ENCODE data around the gene SLC35G1.

Gene SLC35G1

GRCh38 chr10:93893646-93894515 lies at the start of gene SLC35G1:
Gene SLC35G1, plus strand, starts transcription at chr10:93893978. Its CDS starts 56 bp downstream, at chr10:93894034.
- no peak for DNase-seq

DNA sequence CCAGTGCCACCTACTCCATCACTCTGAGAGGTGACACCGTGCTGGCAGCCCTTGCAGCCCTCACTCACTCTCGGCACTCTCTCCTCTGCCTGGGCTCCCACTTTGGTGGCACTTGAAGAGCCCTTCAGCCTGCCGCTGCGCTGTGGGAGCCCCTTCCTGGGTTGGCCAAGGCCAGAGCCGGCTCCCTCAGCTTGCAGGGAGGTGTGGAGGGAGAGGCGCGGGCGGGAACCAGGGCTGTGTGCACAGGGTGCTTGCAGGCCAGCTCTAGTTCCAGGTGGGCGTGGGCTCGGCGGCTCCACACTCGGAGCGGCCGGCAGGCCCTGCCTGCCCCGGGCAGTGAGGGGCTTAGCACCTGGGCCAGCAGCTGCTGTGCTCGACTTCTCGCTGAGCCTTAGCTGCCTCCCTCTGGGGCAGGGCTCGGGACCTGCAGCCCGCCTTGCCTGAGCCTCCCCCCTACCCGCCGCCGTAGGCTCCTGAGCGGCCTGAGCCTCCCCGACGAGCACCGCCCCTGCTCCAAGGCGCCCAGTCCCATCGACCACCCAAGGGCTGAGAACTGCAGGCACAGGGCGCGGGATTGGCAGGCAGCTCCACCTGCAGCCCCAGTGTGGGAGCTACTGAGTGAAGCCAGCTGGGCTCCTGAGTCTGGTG lies 48.7 kb upstream of the SLC35G1 start:
- DNase-seq: no peak

- no peak for DNase-seq
Measured at GRCh38 chr10:93849593-93849992, 44.2 kb upstream of the SLC35G1 start.

DNA sequence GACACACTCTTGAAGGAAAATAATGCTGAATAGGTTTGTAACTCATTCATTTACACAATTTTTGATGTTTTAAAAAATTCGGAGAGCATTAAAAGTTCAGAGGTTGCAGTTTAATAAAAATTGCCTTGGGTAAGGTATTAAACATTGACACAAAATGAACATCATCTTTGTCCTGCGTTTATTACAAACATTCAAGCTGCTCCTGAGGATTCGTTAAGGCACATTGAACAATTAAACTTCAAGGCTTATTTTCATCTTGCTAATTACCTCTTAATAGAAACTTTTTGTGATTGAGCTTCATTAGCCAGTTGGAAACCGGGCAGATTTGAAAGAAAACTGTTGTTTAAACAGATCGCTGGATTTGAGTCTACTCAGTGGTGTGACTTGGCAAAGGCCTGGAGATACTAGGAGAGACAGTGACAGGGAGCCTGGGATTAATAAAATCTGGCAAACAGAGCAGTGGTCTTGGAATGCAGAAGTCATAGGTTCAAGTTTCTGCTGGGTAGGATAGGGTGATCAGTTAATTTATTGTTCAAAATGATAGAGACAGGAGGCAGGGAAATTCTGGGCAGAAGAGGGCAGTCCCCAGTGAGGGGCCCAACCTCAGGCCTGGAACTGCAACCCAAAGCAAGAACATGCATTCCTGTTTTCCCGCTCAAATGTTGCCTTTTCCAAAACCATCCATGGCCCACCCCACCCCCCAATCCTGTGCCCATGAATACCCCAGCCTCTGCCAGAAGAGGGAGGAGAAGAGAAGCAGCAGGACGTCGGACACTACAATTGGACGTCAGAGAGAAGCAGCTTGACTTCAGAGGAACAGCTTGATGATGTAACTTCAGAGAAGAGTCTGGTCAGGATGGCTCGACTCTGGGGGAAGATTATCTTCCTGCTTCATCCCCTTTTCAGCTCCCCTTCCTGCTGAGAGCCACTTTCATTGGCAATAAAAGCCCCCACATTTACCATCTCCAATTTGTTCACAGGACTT lies 43.5 kb upstream of the SLC35G1 start:
- no peak for DNase-seq

DNA sequence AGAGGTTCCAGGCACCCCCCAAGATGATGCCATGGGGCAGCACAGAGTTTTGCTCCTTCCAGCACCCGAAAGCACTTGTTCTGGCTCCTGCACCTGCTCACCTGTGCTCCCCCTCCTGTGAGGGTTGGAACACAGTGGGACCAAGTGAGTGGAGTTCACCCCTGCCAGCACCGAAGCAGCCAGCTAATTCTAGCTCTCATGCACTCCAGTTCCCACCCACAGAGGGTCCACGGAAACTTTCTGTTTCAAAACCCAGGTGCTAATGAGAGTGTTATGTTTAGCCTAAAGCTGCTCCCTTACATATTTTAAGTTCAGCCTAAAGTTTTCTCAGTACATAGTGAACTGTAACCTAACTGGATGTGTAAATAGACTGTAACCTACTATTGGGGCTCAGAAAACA lies 42.6 kb upstream of the SLC35G1 start:
- DNase-seq: no peak

- no peak for DNase-seq
Measured at GRCh38 chr10:93852476-93853095, 41.2 kb upstream of the SLC35G1 start.

GRCh38 chr10:93854975-93855374 lies 38.8 kb upstream of the SLC35G1 start:
- no peak for DNase-seq

GRCh38 chr10:93856349-93857145 lies 37.2 kb upstream of the SLC35G1 start:
- DNase-seq: no peak

DNA sequence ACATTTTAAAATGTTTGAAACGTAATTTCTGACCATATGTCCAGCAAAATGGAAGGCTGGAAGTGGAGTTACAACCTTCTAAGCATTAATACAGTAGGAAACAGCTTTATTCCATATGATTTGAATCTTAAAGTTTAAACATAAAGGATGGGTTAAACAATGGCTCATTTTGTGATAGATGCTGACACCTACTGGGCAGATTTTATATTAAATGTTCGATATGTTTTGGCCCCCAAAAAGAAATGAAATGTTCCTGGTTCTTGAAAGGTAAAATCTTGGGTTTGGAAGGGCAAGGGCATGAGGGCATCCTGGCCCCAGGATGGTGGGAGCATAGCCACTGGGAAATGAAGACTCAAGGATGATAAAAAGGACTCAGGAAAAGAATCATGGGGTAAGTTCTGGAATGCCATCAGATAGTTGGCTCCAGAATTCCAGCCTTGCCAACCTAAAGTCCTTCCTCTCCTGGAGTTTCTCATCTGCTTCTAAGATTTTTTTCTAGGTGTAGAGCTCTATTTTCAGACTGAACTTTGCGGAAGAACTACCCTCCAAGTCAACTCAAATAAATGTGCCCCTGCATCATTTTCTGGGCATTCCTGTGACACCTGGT lies 34.6 kb upstream of the SLC35G1 start:
- DNase-seq: no peak

DNA sequence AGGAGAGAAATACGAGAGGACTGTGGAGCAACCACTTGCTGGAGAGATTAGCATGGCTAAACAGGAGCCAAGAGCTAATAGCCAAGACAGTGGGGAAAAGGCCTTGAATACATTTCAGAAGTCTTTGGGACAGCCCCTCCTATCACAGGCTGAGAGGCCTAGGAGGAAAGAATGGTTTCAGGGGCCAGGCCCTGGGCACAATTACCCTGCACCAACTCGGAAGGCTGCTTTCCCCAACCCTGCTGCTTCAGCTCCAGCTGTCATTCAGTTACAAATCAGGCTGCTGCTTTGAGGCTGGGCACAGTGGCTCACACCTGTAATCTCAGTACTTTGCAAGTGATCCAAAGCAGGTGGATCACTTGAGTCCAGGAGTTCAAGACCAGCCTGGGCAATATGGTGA lies 32.0 kb upstream of the SLC35G1 start:
- no peak for DNase-seq

DNA sequence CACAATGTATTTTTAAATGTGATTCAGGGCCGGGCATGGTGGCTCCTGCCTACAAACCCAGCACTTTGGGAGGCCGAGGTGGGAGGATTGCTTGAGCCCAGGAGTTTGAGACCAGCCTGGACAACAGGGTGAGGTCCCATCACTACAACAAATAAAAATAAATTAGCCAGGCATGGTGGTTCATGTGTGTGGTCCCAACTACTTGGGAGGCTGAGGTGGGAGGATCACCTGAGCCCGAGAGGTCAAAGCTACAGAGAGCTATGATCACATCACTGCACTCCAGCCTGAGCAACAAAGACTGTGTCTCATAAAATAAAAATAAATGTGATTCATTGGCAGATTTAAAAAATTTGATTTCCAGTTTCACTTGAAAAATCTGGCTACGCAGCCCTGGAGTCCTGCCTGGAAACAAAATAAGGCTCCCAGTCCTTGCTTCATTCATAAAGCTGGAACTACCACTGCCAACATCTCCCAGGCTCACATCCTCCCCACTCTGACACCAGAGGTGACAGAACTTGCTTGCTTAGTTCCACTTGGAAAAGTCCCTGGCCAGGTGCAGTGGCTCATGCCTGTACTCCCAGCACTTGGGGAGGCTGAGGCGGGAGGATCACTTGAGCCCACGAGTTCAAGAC lies 27.9 kb upstream of the SLC35G1 start:
- DNase-seq: no peak

- no peak for DNase-seq
Measured at GRCh38 chr10:93867525-93867924, 26.3 kb upstream of the SLC35G1 start.

DNA sequence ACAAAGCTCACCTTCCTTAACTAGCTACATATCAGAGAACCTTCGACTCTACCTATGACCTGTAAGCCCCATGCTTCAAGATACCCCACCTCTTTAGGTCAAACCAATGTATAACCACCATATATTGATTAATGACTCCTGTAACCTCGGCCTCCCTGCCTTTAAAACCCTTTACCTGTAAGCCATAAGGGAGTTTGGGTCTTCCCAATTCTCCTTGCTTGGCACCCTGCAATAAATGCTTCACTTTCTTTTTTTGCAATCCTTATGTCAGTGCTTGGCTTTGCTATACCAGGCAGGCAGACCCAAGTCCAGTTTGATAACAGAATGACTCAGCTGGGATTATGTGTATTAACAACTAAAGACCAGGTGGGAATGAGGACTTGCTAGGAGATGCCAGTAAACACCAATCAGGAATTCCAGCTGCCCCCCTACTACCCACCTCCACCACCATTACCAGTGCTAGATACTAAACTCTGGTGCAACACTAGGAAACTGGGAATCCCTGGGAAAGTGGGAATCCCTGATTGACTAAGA lies 22.0 kb upstream of the SLC35G1 start:
- DNase-seq: no peak

GRCh38 chr10:93872375-93873158 lies 21.2 kb upstream of the SLC35G1 start:
- no peak for DNase-seq

DNA sequence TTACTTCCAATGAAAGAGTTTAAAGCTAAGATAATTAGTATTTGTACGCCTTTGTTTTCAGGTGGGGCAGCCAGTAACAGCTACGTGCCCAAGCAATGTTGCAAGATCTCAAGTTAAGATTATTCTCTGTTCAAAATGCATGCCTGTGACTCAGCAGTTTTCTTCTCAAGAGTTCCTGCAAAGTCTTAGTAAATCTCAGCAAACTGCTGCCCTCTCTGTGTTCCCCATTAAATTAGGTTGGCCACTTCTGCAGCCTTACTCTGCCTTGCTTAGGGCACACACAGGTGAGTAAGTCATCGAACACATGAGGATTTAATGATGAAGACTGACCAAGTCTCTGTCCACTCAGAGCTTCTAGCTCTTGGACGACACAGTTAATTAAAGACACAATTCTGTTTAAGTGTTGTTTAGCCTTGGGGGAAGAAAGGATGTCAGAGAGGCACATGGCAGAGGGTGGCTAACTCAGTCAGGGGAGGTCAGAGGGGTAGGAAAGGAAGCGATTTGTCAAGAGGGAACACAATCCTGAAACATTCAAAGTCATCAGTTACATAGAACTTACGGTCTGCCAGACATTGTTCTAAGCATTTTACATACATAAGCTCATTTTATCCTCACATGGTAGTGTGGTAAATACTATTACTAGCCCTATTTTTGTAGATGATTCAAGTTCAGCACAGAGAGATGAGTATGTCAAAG lies 20.2 kb upstream of the SLC35G1 start:
- DNase-seq: no peak

- DNase-seq: no peak
Measured at GRCh38 chr10:93874309-93875031, 19.3 kb upstream of the SLC35G1 start.

- no peak for DNase-seq
Measured at GRCh38 chr10:93875032-93875358, 18.8 kb upstream of the SLC35G1 start.

GRCh38 chr10:93876381-93876780 lies 17.4 kb upstream of the SLC35G1 start:
- no peak for DNase-seq

DNA sequence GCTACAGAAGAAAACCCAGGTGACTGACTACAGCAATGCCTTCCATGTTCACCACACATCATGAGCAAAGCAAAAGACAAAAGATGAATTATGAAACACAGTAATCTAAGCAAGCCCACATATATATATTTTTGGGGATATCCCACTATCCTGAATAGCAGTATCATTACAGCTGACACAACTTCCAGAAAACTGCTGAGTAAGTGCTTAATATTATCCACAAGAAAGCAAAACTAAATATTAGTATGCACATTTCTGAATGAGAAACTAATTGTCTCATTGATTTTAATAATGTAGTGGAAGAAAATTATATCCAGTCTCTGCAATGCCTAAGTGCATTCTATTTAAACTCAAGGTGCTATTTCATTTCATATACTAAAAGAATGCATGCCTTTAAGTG lies 14.5 kb upstream of the SLC35G1 start:
- DNase-seq: no peak

All from NCI-H2081 treated with DMSO at 0.1 percent for 48 hours (cell line).